ENCODE measurements around the gene FBXO21. TPM values are rescaled to one million over a fixed set of nuclear protein-coding genes. Genes with fewer than 3 reads are reported as not detected.

The FBXO21 gene
- total and polyA plus RNA-seq, 7 experiments from 2014 or later: 30.4 to 62.9 (median 51.4) TPM

DNA sequence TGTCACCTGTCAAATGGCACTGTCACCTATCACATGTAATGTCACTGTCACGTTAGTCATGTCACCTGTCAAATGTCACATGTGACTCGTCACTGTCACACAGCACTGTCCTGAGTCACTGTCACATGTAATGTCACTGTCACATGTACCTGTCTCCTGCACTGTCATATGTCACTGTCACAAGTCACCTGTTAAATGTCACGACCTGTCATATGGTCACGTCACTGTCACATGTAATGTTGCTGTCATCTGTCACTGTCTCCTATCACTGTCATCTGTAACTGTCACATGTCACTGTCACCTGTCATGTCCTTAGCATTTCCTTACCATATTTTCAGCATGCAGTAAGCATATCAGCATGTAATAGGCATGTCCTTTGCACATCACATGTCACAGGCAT is 63.9 kb downstream of the FBXO21 start:
- ChIA-PET CTCF (no interaction called here), POLR2A (no interaction called here)
- H3K9me3 Mint-ChIP-seq: peaks cover 0 to 17% (median 0%) of the 10 kb centered on the region in 11 donors
- peaks cover 0 to 7% (median 0%) of the 10 kb centered on the region in 5 donors for H3K36me3 Mint-ChIP-seq
- no peaks in the 10 kb centered on the region for H3K27me3 ChIP-seq (ENCODE audit: control insufficient read depth in 2 of 2, insufficient read depth in 2 of 2, low read length in 2 of 2)
- intact Hi-C loops (cut with micrococcal nuclease): no loop called here
- peaks cover 0 to 13% (median 0%) of the 10 kb centered on the region in 7 donors for H3K4me1 Mint-ChIP-seq
- H3K27ac ChIP-seq (ENCODE audit: low read depth, low read length): no peak overlapping the region
- H3K27ac Mint-ChIP-seq: no peak overlapping the region
- no peak for DNase-seq
- H3K36me3 ChIP-seq (ENCODE audit: control insufficient read depth in 2 of 3, insufficient read depth in 3 of 3, low read length in 3 of 3): no peaks in the 10 kb centered on the region
- H3K27me3 Mint-ChIP-seq: no peaks in the 10 kb centered on the region
- no peak overlapping the region for H3K4me3 Mint-ChIP-seq
- no peaks in the 10 kb centered on the region for H3K9me3 ChIP-seq (ENCODE audit: control insufficient read depth in 2 of 3, low read length in 3 of 3)
- H3K4me3 ChIP-seq (ENCODE audit: low read length): no peak overlapping the region
- no peaks in the 10 kb centered on the region for H3K4me1 ChIP-seq (ENCODE audit: control insufficient read depth in 2 of 2, insufficient read depth in 2 of 2, low read length in 2 of 2)
- no peak for ATAC-seq

DNA sequence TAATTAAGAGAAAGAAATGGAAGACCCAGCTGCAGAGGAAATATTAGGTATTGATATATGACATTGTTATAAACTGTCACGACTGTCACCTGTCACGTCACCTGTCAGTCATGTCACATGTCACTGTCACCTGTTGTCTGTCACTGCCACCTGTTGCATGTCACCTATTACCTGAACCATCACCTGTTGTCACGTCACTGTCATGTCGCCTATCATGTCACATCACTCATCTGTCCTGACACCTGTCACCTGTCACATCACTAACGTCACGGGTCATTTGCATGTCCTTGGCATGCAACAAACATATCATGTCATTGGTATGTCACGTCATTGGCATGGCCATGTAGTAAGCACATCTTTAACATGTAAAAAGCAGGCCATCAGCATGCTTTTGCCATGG is 64.5 kb downstream of the FBXO21 start:
- DNase-seq (no peak), ATAC-seq (no peak)
- Mint-ChIP-seq H3K36me3 (peaks cover 0 to 7% (median 0%) of the 10 kb centered on the region in 5 donors), H3K4me1 (peaks cover 0 to 13% (median 0%) of the 10 kb centered on the region in 7 donors), H3K4me3 (no peak overlapping the region), H3K27ac (peak overlapping the region in 1 of 9 donors; percentile 13), H3K27me3 (no peaks in the 10 kb centered on the region), H3K9me3 (peaks cover 0 to 17% (median 0%) of the 10 kb centered on the region in 11 donors)
- Histone ChIP-seq H3K4me1 (ENCODE audit: control insufficient read depth in 2 of 2, insufficient read depth in 2 of 2, low read length in 2 of 2) (no peaks in the 10 kb centered on the region), H3K9me3 (ENCODE audit: control insufficient read depth in 2 of 3, low read length in 3 of 3) (no peaks in the 10 kb centered on the region), H3K4me3 (ENCODE audit: low read length) (no peak overlapping the region), H3K27ac (ENCODE audit: low read depth, low read length) (no peak overlapping the region), H3K27me3 (ENCODE audit: control insufficient read depth in 2 of 2, insufficient read depth in 2 of 2, low read length in 2 of 2) (no peaks in the 10 kb centered on the region), H3K36me3 (ENCODE audit: control insufficient read depth in 2 of 3, insufficient read depth in 3 of 3, low read length in 3 of 3) (no peaks in the 10 kb centered on the region)
- intact Hi-C loops (cut with micrococcal nuclease): no loop called here
- POLR2A ChIA-PET: no interaction called here
- CTCF ChIA-PET: no interaction called here

DNA sequence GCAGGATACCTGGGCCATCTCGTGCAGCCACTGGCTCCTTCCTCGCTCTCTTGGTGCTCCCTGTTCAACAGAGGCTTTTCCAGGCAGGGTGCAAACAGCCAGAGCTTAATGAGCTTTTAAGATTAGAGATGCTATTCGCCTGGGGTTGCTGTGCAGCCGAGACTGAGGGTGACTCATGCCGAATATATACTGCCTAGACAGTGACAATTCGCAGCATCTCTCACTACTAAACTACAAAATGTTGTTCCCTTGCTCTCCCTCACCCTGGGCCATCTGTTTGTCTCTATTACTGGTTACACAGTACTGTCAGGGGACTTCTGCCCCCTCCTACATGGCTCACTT is 65.0 kb downstream of the FBXO21 start:
- ChIA-PET POLR2A (no interaction called here), CTCF (no interaction called here)
- Mint-ChIP-seq H3K9me3 (peaks cover 0 to 17% (median 0%) of the 10 kb centered on the region in 11 donors), H3K4me3 (no peak overlapping the region), H3K4me1 (peaks cover 0 to 13% (median 0%) of the 10 kb centered on the region in 7 donors), H3K36me3 (peaks cover 0 to 7% (median 0%) of the 10 kb centered on the region in 5 donors), H3K27ac (peak overlapping the region in 1 of 9 donors; percentile 11), H3K27me3 (no peaks in the 10 kb centered on the region)
- DNase-seq: no peak
- Histone ChIP-seq H3K27ac (ENCODE audit: low read depth, low read length) (no peak overlapping the region), H3K4me3 (ENCODE audit: low read length) (no peak overlapping the region), H3K36me3 (ENCODE audit: control insufficient read depth in 2 of 3, insufficient read depth in 3 of 3, low read length in 3 of 3) (no peaks in the 10 kb centered on the region), H3K9me3 (ENCODE audit: control insufficient read depth in 2 of 3, low read length in 3 of 3) (no peaks in the 10 kb centered on the region), H3K4me1 (ENCODE audit: control insufficient read depth in 2 of 2, insufficient read depth in 2 of 2, low read length in 2 of 2) (no peaks in the 10 kb centered on the region), H3K27me3 (ENCODE audit: control insufficient read depth in 2 of 2, insufficient read depth in 2 of 2, low read length in 2 of 2) (no peaks in the 10 kb centered on the region)
- no peak for ATAC-seq
- intact Hi-C loops (cut with micrococcal nuclease): no loop called here

DNA sequence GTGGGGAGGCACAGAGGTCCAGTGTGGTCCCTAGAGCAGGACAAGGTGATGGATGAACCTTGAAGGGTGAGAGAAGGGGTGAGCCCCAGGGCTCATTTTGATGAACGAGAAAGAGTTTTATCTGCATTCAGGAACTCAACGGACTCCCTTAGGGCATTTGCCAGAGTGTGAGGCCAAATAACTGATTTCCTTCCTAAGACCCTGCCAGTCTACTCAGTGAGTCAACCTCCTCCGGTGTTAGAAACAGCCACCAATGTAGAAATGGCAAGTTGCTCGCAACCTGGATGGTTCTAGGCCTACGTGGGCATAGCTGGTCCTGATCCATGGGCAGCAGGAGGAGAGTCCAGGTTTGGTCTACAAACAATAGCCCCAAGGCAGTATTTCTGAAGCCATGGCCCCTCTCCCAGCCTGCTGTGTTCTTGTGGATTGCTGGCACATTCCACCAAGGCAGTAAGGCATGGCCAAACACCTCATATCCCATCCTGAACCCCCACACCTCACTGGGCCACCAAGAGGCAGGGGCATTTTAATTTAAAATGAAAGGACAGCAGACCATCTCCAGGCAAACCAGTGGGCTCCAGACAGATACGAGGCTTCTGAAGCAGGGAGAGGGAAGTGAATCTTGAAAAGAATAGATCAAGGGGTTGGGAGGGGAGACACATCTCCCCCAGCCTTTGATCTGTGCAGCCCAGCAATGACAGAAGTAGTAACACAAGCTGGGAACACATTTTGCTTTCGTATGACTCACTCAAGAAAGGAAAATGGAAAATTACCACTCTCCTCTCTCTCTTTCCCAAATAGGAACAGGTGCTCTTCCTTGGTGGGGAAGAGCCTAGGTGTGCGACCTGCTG is 65.6 kb downstream of the FBXO21 start:
- Histone ChIP-seq H3K4me3 (ENCODE audit: low read length) (no peak overlapping the region), H3K9me3 (ENCODE audit: control insufficient read depth in 2 of 3, low read length in 3 of 3) (no peaks in the 10 kb centered on the region), H3K27ac (ENCODE audit: low read depth, low read length) (no peak overlapping the region), H3K27me3 (ENCODE audit: control insufficient read depth in 2 of 2, insufficient read depth in 2 of 2, low read length in 2 of 2) (no peaks in the 10 kb centered on the region), H3K36me3 (ENCODE audit: control insufficient read depth in 2 of 3, insufficient read depth in 3 of 3, low read length in 3 of 3) (no peaks in the 10 kb centered on the region), H3K4me1 (ENCODE audit: control insufficient read depth in 2 of 2, insufficient read depth in 2 of 2, low read length in 2 of 2) (no peaks in the 10 kb centered on the region)
- Mint-ChIP-seq H3K27me3 (no peaks in the 10 kb centered on the region), H3K4me3 (no peak overlapping the region), H3K36me3 (peaks cover 0 to 7% (median 0%) of the 10 kb centered on the region in 5 donors), H3K9me3 (peaks cover 0 to 17% (median 0%) of the 10 kb centered on the region in 11 donors), H3K4me1 (peaks cover 0 to 13% (median 0%) of the 10 kb centered on the region in 7 donors), H3K27ac (no peak overlapping the region)
- ATAC-seq: no peak
- intact Hi-C loops (cut with micrococcal nuclease): loop anchor here in 1 of 2 donors (1.0 kb wide), 1 partner anchor 36 kb away; no protein-coding TSS in a partner anchor
- POLR2A ChIA-PET: no interaction called here
- no peak for DNase-seq
- CTCF ChIA-PET: no interaction called here

DNA sequence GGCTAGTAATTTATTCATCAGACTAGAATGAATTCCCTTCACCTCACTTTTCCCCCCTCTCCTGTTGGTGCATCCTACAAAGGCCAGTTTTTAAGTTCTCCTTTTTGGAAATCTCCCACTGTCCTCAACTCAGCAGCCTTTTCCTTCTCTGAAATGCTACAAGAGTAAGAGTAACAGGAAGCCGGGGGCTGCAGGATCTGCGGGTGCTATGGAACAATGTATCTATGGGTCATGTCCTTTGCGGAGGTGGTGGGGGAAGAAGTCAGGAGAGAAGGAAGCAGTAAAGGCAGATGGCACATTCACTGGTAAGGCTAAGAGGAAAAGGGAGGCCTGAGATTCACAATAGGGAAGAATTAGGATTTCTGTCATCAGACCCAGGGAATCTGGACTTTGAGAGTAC is 68.8 kb downstream of the FBXO21 start:
- H3K27me3 Mint-ChIP-seq: no peaks in the 10 kb centered on the region
- intact Hi-C loops (cut with micrococcal nuclease): no loop called here
- no peak for DNase-seq
- Histone ChIP-seq H3K9me3 (ENCODE audit: control insufficient read depth in 2 of 3, low read length in 3 of 3) (no peaks in the 10 kb centered on the region), H3K36me3 (ENCODE audit: control insufficient read depth in 2 of 3, insufficient read depth in 3 of 3, low read length in 3 of 3) (no peaks in the 10 kb centered on the region), H3K27ac (ENCODE audit: low read depth, low read length) (no peak overlapping the region), H3K4me1 (ENCODE audit: control insufficient read depth in 2 of 2, insufficient read depth in 2 of 2, low read length in 2 of 2) (no peaks in the 10 kb centered on the region), H3K4me3 (ENCODE audit: low read length) (no peak overlapping the region), H3K27me3 (ENCODE audit: control insufficient read depth in 2 of 2, insufficient read depth in 2 of 2, low read length in 2 of 2) (no peaks in the 10 kb centered on the region)
- H3K4me1 Mint-ChIP-seq: peaks cover 0 to 13% (median 0%) of the 10 kb centered on the region in 7 donors
- H3K36me3 Mint-ChIP-seq: no peaks in the 10 kb centered on the region
- H3K9me3 Mint-ChIP-seq: peaks cover 0 to 3% (median 0%) of the 10 kb centered on the region in 11 donors
- POLR2A ChIA-PET: no interaction called here
- CTCF ChIA-PET: interaction anchor here (1.2 to 1.6 kb wide), 2 partner anchors 84 to 395 kb away, joined by 4 to 5 read pairs; no protein-coding TSS in a partner anchor
- no peak for ATAC-seq
- H3K27ac Mint-ChIP-seq: no peak overlapping the region
- no peak overlapping the region for H3K4me3 Mint-ChIP-seq

DNA sequence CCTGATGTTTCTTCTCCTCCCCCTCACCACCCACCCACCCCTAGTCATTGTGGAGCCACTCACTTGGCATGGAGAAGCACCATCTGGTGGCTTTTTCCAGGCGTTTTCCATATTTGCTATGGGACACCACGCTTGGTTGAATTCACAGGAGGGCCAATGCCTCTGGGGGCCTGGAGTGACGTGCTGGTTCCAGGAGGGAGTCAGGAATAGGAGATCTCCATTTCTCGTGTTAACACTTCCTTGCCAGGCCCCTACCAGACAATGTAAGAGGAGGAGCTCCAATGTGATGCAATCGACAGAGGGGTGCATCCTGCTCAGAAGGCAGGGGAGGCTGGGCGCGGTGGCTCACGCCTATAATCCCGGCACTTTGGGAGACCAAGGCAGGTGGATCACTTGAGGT is 69.5 kb downstream of the FBXO21 start:
- no peaks in the 10 kb centered on the region for H3K9me3 Mint-ChIP-seq
- Histone ChIP-seq H3K36me3 (ENCODE audit: control insufficient read depth in 2 of 3, insufficient read depth in 3 of 3, low read length in 3 of 3) (no peaks in the 10 kb centered on the region), H3K9me3 (ENCODE audit: control insufficient read depth in 2 of 3, low read length in 3 of 3) (no peaks in the 10 kb centered on the region), H3K27me3 (ENCODE audit: control insufficient read depth in 2 of 2, insufficient read depth in 2 of 2, low read length in 2 of 2) (no peaks in the 10 kb centered on the region), H3K27ac (ENCODE audit: low read depth, low read length) (no peak overlapping the region), H3K4me1 (ENCODE audit: control insufficient read depth in 2 of 2, insufficient read depth in 2 of 2, low read length in 2 of 2) (no peaks in the 10 kb centered on the region), H3K4me3 (ENCODE audit: low read length) (no peak overlapping the region)
- H3K4me1 Mint-ChIP-seq: peaks cover 0 to 11% (median 0%) of the 10 kb centered on the region in 7 donors
- no peak for DNase-seq
- no peaks in the 10 kb centered on the region for H3K27me3 Mint-ChIP-seq
- no peak overlapping the region for H3K4me3 Mint-ChIP-seq
- H3K36me3 Mint-ChIP-seq: no peaks in the 10 kb centered on the region
- POLR2A ChIA-PET: no interaction called here
- intact Hi-C loops (cut with micrococcal nuclease): no loop called here
- CTCF ChIA-PET: interaction anchor here (1.2 to 1.6 kb wide), 4 partner anchors 83 to 417 kb away, joined by 4 to 7 read pairs (median 6); no protein-coding TSS in a partner anchor
- ATAC-seq: no peak
- H3K27ac Mint-ChIP-seq: no peak overlapping the region
